Stimulated activated memory B cell treated with anti-CD40 and anti-IgM and Interleukin-4, amounts not matched to agents 10 μg/mL and 1 μg/mL and 100 μg/mL, for 72 hours (primary cell): ENCODE data around the gene RAC3.

Experiments used
- ATAC-seq: fragments of 150-1000 bp; cut with Tn5 transposase; 2 replicates; pipeline ENCODE4 v1.10.0; 2021
- H3K27ac Mint-ChIP-seq: one replicate; pipeline ENCODE4 v1.8.0; 2022; ENCODE audit warnings: mild to moderate bottlenecking, mixed read lengths
- H3K27me3 Mint-ChIP-seq: one replicate; pipeline ENCODE4 v1.8.0; 2022; ENCODE audit warnings: mixed read lengths
- H3K36me3 Mint-ChIP-seq: one replicate; pipeline ENCODE4 v1.8.0; 2022; ENCODE audit warnings: mixed read lengths
- H3K4me1 Mint-ChIP-seq: one replicate; pipeline ENCODE4 v1.8.0; 2022; ENCODE audit warnings: mixed read lengths
- H3K4me3 Mint-ChIP-seq: one replicate; pipeline ENCODE4 v1.8.0; 2022; ENCODE audit warnings: mild to moderate bottlenecking, moderate library complexity, mixed read lengths
- H3K9me3 Mint-ChIP-seq: one replicate; pipeline ENCODE4 v1.8.0; 2022; ENCODE audit warnings: mixed read lengths

Gene RAC3

DNA sequence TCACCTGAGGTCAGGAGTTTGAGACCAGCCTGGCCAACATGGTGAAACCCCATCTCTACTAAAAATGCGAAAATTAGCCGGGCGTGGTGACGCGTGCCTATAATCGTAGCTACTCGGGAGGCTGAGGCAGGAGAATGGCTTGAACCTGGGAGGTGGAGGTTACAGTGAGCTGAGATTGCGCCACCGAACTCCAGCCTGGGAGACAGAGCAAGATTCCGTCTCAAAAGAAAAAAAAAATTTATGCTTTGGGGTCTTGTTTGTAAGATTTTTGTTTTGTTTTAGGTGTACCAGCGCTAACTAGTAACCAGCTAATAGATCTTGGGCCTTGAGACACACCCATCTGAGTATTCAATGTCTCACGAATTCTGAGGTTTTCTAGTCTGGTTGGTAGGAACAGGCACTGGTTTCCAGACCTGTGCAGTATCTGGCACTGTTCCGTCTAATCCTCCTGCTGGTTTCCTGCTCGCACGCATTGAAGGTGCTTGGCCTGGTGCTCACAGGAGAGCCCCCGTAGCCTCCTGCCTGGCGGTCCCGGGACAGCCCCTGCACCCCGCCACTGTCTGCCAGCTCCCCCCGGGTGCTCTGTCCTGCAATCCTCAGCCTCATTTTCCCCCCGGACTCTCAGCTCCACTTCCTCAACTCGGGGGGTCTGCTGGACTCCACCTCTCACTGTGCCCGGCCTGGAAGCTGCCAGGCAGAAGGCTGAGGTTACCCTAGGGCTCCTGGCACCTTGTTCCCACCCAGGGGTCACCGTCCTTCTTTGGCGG is 44.7 kb downstream of the RAC3 start:
- Mint-ChIP-seq H3K27ac (peak overlapping the region; percentile 4), H3K9me3 (no peaks in the 10 kb centered on the region), H3K4me1 (peaks cover 5% of the 10 kb centered on the region), H3K27me3 (peaks cover 9% of the 10 kb centered on the region), H3K4me3 (no peak overlapping the region), H3K36me3 (peaks cover 41% of the 10 kb centered on the region)
- no peak for ATAC-seq

DNA sequence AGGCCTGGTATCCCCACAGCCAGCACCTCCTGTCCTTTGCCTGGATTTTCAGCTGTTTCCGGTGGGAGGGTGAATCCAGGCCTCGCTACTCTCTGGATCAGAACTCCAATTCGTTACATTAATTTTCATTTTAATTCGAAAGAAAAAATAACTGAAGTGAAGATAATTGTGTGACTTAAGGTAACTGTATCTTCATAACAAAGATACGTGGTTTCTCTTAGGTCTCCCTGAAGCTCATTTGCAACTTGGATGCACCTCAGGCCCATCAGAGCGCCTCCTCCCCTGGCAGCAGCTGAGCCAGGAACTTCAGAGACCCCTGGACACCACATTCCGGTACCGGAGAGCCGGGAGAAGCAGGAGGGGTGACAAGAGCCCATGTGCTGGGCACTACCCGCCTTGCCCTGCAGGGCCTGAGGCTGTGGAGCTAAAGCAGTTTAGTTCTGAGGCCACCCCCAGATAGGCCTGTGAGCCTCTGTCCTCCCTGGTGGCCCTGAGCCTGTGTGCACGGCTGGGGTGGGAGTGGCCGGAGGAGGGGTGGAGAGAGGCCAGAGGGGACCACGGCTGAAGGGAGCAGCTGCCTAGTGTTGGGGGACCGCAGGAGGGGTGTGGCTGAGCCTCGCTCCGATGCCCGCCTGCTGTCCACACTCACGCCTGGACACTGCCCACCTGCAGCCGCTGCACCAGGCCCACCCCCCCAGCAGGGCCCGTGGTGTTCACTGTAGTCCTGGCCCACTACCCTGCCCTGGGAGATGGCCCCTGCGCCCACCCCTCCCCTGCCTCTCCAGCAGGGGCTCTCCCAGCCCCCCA is 45.5 kb downstream of the RAC3 start:
- Mint-ChIP-seq H3K4me3 (no peak overlapping the region), H3K9me3 (no peaks in the 10 kb centered on the region), H3K27me3 (peaks cover 9% of the 10 kb centered on the region), H3K4me1 (peaks cover 5% of the 10 kb centered on the region), H3K36me3 (peaks cover 41% of the 10 kb centered on the region), H3K27ac (peak overlapping the region; percentile 4)
- ATAC-seq, result peak; percentile 9

DNA sequence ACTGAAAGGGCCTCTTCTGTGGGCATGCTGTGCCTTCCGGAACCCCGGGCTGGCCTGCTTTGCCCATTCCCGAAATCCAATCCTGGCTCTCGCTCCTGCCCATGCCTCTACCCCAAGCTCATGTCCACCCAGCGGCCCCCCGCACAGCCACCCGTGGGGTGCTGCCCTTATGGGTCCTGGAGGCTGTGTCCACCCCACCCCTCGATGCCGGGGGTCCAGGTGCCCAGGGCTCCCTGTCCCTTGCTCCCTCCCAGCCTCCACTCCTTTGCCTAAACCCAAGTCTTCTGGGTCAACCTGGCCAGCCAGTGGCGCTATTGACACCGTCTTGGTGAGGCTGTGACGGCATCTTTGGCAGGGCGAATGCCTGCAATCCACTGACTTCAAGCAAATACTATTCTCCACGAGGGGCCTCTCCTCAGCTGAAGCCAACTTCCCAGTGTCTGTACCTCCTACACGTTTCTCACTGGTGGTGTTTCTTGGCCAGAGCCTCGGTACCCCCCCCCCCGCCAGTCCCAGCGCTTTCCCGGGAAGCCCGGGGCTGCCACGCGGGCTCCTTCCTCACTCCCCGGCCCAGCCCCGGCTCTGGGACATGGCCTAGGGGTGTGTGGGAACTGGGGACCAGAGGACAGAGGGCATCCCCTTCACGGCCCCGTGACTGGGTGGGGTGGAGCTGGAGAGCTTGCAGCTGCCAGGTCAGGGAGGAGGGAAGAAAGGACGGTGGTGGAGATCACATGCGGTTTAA is 46.3 kb downstream of the RAC3 start:
- no peak overlapping the region for H3K4me3 Mint-ChIP-seq
- H3K27me3 Mint-ChIP-seq, result peaks cover 9% of the 10 kb centered on the region
- no peaks in the 10 kb centered on the region for H3K9me3 Mint-ChIP-seq
- peaks cover 48% of the 10 kb centered on the region for H3K36me3 Mint-ChIP-seq
- H3K27ac Mint-ChIP-seq, result no peak overlapping the region
- no peak for ATAC-seq
- H3K4me1 Mint-ChIP-seq, result peaks cover 5% of the 10 kb centered on the region

DNA sequence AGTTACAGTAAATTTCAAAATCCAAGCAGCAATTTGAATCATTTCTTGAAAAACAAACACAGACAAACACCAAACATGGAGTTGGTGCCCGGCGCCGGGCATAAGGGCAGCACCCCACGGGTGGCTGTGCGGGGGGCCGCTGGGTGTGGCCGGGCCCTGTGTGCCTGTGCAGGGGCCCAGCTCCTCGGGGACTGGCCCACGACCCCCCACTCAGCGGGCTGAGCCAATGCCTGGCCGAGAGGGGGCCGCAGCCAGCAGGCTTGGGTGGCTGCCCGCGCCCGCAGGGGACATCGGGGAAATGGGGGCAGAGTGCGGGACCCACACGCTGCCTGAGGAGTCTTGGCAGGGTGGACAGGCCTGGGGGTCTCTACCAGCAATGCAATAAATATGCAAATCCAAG is 47.0 kb downstream of the RAC3 start:
- no peaks in the 10 kb centered on the region for H3K9me3 Mint-ChIP-seq
- H3K27me3 Mint-ChIP-seq, result peaks cover 9% of the 10 kb centered on the region
- H3K36me3 Mint-ChIP-seq, result peaks cover 54% of the 10 kb centered on the region
- ATAC-seq, result no peak
- H3K4me1 Mint-ChIP-seq, result peaks cover 5% of the 10 kb centered on the region
- no peak overlapping the region for H3K4me3 Mint-ChIP-seq
- H3K27ac Mint-ChIP-seq, result no peak overlapping the region

DNA sequence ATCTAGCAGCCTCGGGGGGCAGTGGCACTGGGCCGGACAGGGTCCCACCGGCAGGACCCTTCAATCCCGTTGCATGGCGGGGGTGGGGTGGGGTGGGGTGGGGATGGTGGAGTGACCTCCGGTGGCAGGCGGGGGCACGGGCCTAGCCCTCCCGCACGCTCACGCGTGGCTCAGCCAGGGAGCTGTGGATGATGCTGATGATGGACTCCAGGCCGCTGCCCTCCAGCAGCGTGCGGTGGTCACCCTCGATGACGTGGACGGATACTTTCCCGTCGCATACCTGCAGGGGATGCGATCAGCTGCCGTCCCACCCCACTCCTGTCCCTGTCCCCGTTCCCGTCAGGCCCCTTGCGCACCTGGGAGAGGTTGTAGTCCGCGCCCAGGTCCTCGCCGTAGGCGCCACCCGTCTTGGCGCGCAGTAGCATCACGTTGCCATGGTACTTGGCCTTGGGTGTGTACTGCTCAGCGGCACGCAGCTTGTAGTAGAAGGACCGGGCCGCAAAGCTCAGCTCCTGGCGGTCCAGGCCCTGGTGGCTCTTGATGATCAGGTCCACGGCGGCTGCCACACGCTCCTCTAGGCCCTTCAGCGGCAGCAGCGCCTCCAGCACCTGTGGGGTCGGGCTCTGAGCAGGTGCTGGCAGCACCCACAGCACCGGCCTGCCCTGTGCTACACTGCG is 47.7 kb downstream of the RAC3 start:
- ATAC-seq, result no peak
- H3K27me3 Mint-ChIP-seq, result peaks cover 9% of the 10 kb centered on the region
- peaks cover 61% of the 10 kb centered on the region for H3K36me3 Mint-ChIP-seq

DNA sequence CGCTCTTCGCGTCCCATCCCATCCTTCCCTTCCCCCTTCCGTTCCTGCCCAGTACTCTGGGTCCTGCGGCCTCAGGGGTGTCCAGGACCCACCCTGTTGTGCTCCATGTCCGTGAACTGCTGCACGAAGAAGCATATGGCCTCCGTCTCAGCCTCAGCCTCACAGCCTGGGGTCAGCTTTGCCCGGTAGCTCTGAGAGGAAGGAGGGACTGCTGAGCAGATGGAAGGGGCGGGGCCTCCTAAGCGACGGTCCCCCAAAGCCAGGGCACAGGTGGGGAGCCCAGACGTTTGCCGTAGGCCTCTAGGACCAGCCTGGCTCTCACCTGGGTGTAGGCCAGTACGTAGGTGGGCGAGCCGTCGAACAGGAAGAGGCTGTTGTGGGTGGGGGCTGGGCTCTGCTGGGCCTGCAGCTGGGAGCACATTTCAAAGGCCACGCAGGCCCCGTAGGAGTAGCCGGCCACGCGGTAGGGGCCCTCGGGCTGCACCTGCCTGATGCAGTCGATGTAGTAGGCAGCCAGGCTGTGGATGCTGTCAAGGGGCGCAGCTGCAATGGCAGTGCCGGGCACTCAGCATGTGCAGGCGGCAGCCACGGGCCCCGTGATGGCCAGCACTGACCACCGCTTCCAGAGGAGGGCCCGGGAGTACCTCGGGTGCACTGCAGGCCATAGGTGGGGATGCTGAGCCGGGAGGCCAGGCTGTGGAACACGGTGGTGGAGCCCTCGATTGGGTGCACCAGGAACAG is 48.7 kb downstream of the RAC3 start:
- H3K4me3 Mint-ChIP-seq, result no peak overlapping the region
- ATAC-seq, result no peak

More for the DNA sequence above, 47.7 kb downstream of the RAC3 start:
- Mint-ChIP-seq H3K27ac (no peak overlapping the region), H3K4me1 (peaks cover 5% of the 10 kb centered on the region), H3K9me3 (no peaks in the 10 kb centered on the region), H3K4me3 (no peak overlapping the region)

DNA sequence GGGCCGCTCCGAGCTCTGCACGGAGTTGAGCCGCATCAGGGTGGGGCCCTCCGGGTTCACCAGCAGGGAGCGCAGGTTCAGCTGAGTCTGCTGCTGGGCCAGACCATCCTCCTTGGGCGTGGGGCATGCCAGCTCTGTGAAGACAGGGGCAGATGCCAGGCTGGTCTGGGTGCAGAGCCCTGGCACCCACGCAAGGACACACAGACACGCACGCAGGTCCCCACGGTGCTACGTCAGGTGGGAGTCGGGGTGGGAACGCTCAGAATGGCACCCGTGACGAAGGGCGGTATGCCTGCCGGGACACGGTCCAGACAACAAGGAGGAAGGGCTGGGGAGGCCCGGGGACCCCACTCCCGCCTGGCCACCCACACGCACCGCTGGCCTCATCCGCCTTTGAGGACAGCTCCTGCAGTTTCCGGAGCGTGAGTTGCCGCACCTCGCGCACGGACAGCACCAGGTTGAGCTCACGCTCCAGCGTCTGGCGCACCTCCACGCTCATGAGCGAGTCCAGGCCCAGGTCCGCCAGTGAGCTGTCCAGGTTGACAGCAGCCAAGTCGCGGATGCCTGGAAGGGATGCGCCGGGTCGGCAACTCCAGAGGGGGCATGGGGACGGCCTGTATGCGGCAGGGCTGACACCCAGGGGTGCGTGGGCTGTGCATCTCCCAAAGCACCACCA is 49.4 kb downstream of the RAC3 start:
- no peak for ATAC-seq
- Mint-ChIP-seq H3K27me3 (peaks cover 9% of the 10 kb centered on the region), H3K36me3 (peaks cover 72% of the 10 kb centered on the region), H3K27ac (no peak overlapping the region), H3K4me1 (peaks cover 5% of the 10 kb centered on the region), H3K4me3 (no peak overlapping the region), H3K9me3 (no peaks in the 10 kb centered on the region)

More for the DNA sequence above, 48.7 kb downstream of the RAC3 start:
- H3K9me3 Mint-ChIP-seq, result no peaks in the 10 kb centered on the region
- H3K27me3 Mint-ChIP-seq, result peaks cover 9% of the 10 kb centered on the region
- peaks cover 72% of the 10 kb centered on the region for H3K36me3 Mint-ChIP-seq
- no peak overlapping the region for H3K27ac Mint-ChIP-seq
- peaks cover 5% of the 10 kb centered on the region for H3K4me1 Mint-ChIP-seq

DNA sequence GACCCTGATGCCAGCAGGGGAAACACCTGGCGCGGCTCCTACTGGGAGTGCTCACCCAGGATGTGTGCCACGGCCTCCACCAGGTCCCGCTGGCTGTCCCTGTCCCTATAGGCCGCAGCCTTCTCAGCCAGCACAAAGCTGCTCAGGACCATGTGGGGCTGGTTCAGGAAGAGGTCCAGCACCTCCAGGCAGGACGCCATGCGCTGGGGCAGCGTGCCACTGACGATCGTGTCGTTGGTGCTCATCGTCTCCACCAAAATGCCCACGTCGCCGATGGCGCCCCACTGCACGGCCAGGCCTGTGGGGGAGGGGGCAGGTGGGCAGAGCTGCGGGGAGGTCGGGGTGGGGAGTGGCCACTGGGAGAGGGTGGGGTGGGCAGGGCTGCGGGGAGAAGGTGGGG is 50.1 kb downstream of the RAC3 start:
- peaks cover 4% of the 10 kb centered on the region for H3K27me3 Mint-ChIP-seq
- no peak overlapping the region for H3K4me3 Mint-ChIP-seq
- H3K36me3 Mint-ChIP-seq, result peaks cover 71% of the 10 kb centered on the region
- peaks cover 2% of the 10 kb centered on the region for H3K4me1 Mint-ChIP-seq
- H3K27ac Mint-ChIP-seq, result no peak overlapping the region
- ATAC-seq, result no peak
- H3K9me3 Mint-ChIP-seq, result no peaks in the 10 kb centered on the region

DNA sequence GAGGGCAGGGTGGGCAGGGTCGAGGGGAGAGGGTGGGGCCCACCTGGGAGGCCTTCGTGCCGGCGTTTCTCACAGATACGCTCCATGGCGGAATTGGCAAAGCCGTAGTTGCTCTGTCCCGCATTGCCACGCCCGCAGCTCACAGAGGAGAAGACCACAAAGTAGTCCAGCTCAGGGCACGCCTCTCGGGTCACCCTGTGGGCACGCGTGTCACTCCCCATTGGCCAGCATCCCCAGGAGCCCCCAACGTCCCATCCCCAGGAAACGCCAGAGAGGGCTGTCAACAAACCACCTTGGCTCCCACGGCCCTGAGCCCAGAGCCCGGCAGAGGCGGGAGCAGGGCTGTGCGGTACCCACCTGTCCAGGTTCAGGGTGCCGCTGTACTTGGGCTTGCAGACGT is 50.5 kb downstream of the RAC3 start:
- no peaks in the 10 kb centered on the region for H3K4me1 Mint-ChIP-seq
- H3K4me3 Mint-ChIP-seq, result no peak overlapping the region
- H3K27ac Mint-ChIP-seq, result no peak overlapping the region
- H3K27me3 Mint-ChIP-seq, result no peaks in the 10 kb centered on the region
- H3K36me3 Mint-ChIP-seq, result peaks cover 67% of the 10 kb centered on the region
- ATAC-seq, result no peak
- no peaks in the 10 kb centered on the region for H3K9me3 Mint-ChIP-seq

DNA sequence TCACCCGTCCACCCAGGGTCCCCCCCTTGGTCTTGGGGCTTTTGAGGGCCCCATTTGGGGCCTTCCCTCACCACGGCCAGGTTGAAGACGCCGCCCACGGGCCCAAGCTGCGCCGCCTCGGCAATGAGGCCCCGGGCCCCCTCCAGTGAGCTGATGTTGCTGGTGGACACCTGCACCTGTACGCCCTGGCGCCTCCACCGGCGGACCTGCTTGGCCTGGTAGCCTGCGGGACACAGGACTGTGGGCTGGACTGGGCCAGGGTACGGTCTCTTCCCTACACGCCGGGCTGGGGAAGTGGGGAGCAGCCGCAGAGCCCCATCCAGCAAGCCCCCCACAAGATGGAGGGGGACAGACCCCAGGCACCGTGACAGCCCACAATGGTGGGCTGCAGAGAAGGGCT is 51.0 kb downstream of the RAC3 start:
- Mint-ChIP-seq H3K4me3 (no peak overlapping the region), H3K4me1 (no peaks in the 10 kb centered on the region), H3K27me3 (no peaks in the 10 kb centered on the region), H3K9me3 (no peaks in the 10 kb centered on the region), H3K36me3 (peaks cover 65% of the 10 kb centered on the region), H3K27ac (no peak overlapping the region)
- no peak for ATAC-seq

DNA sequence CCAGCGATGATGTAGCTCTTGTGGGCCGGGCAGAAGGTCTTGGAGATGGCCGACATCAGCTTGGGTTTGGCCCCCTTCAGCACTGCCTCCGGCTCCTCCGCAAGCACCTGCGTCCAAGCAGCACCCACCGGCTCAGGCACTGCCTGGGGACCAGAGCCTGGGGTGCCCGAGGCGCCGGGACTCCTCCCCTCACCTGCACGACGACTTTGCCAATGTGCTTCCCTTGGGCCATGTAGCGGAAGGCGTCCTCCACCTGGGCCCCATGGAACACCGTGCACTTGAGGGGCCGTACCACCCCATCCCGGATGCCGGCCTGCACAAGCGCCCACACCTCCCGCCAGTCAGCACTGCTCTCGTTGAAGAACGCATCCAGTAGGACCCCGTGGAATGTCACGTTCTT is 51.5 kb downstream of the RAC3 start:
- no peak overlapping the region for H3K4me3 Mint-ChIP-seq
- no peak overlapping the region for H3K27ac Mint-ChIP-seq
- no peaks in the 10 kb centered on the region for H3K4me1 Mint-ChIP-seq
- H3K36me3 Mint-ChIP-seq, result peaks cover 61% of the 10 kb centered on the region
- ATAC-seq, result no peak
- H3K27me3 Mint-ChIP-seq, result no peaks in the 10 kb centered on the region
- no peaks in the 10 kb centered on the region for H3K9me3 Mint-ChIP-seq
